KOPT-K1 (cell line): ENCODE measurements around the gene NEK2.
"Not testable (repeated sequence)": the region's sequence is repeated elsewhere in the genome, so short reads cannot be mapped to it uniquely, and the experiment has no call there.

Experiments used
- H3K27ac ChIP-seq: fragments of 200-600 bp; sonication (generic); 2 replicates; pipeline ENCODE4 v1.5.1; 2016; ENCODE audit warnings: antibody characterized with exemption, mild to moderate bottlenecking, low read depth, low read length; ENCODE audit not compliant: poor library complexity, severe bottlenecking
- H3K36me3 ChIP-seq: fragments of 200-600 bp; sonication (generic); 2 replicates; pipeline ENCODE4 v1.5.1; 2017; ENCODE audit warnings: antibody characterized with exemption, mild to moderate bottlenecking, low read length, moderate library complexity; ENCODE audit not compliant: insufficient read depth
- H3K9me3 ChIP-seq: fragments of 200-600 bp; sonication (generic); 2 replicates; pipeline ENCODE4 v1.5.1; 2017; ENCODE audit warnings: antibody characterized with exemption, low read length, mild to moderate bottlenecking; ENCODE audit not compliant: insufficient read depth, poor library complexity, severe bottlenecking

Gene NEK2

GRCh38 chr1:211647711-211648121 is 27.7 kb downstream of the NEK2 start:
- Histone ChIP-seq H3K27ac (no peak overlapping the region), H3K36me3 (no peaks in the 10 kb centered on the region), H3K9me3 (no peaks in the 10 kb centered on the region)

DNA sequence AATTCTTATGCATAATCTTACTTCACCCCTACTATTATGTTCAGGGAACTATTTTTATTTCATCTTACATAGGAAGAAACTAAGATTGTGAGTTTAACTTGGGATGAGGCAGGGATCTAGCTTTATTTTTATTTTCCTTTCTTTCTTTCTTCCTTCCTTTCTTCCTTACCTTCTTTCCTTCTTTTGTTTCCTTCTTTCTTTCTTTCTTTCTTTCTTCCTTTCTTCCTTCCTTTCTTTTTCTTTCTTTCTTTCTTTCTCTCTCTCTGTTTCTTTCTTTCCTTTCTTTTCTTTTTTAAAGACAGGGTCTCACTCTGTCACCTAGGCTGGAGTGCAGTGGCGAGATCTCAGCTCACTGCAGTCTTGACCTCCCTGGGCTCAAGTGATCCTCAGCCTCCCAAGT is 28.9 kb downstream of the NEK2 start:
- Histone ChIP-seq H3K9me3 (no peaks in the 10 kb centered on the region), H3K27ac (no peak overlapping the region), H3K36me3 (no peaks in the 10 kb centered on the region)

- not testable (repeated sequence) for H3K27ac ChIP-seq, H3K9me3 ChIP-seq, H3K36me3 ChIP-seq
Observed at GRCh38 chr1:211645601-211646000, 29.8 kb downstream of the NEK2 start.

DNA sequence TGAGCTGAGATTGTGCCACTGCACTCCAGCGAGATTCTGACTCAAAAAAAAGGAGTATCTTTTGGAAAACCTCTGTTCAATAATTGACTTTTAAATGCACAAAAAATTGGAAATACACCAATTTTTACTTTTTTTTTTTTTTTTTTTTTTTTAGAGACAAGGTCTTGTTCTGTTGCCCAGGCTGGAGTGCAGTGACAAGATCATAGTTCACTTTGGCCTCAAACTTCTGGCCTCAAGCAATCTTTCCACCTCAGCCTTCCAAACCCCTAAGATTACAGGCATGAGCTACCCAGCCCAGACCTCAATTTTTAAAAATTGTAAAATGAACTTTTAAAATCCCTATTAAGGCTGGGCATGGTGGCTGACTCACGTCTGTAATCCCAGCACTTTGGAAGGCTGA is 30.8 kb downstream of the NEK2 start:
- no peaks in the 10 kb centered on the region for H3K9me3 ChIP-seq
- no peaks in the 10 kb centered on the region for H3K36me3 ChIP-seq
- no peak overlapping the region for H3K27ac ChIP-seq

GRCh38 chr1:211643324-211644212 is 31.9 kb downstream of the NEK2 start:
- H3K27ac ChIP-seq: no peak overlapping the region
- no peaks in the 10 kb centered on the region for H3K36me3 ChIP-seq
- H3K9me3 ChIP-seq: no peaks in the 10 kb centered on the region

- Histone ChIP-seq H3K36me3 (no peaks in the 10 kb centered on the region), H3K27ac (no peak overlapping the region), H3K9me3 (no peaks in the 10 kb centered on the region)
Observed at GRCh38 chr1:211642870-211643269, 32.6 kb downstream of the NEK2 start.

DNA sequence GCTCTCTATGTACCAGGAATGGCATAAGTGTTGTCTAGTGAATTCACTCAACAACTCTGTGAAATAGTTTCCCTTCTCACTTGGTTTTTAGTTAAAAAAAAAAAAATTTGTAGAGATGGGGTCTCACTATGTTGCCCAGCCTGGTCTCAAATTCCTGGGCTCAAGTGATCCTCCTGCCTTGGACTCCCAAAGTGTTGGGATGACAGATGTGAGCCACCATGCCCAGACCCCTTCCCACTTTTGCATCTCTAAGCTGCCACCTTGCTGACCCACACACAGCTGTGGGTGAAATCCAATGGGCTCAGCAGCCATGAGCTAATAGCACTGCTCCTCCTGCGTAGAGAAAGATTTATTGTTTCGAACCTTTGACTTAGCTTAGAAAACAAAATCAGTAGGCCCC is 33.5 kb downstream of the NEK2 start:
- no peak overlapping the region for H3K27ac ChIP-seq

GRCh38 chr1:211641044-211641800 is 34.2 kb downstream of the NEK2 start:
- no peaks in the 10 kb centered on the region for H3K36me3 ChIP-seq
- no peaks in the 10 kb centered on the region for H3K9me3 ChIP-seq
- H3K27ac ChIP-seq: no peak overlapping the region

More for the DNA sequence above, 33.5 kb downstream of the NEK2 start:
- Histone ChIP-seq H3K9me3 (no peaks in the 10 kb centered on the region), H3K36me3 (no peaks in the 10 kb centered on the region)

DNA sequence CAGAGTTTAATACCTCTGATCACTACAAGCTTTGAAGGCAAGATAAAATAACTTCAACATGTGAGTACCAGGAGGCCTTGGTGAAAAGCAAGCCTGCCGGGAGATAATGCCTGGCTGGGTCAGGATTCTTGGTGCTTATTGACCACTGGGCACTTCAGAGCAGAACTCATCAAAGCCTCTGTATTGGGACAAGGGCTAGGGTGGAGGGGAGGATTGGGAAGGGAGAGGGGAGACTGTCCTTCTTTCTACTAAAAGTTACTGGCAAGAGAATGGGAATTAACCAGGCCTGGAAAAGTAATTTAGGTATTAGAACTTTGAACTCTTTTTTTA is 35.2 kb downstream of the NEK2 start:
- H3K27ac ChIP-seq: no peak overlapping the region
- H3K36me3 ChIP-seq: no peaks in the 10 kb centered on the region

GRCh38 chr1:211639475-211640300 is 35.7 kb downstream of the NEK2 start:
- Histone ChIP-seq H3K27ac (no peak overlapping the region), H3K9me3 (no peaks in the 10 kb centered on the region), H3K36me3 (no peaks in the 10 kb centered on the region)

More for the DNA sequence above, 35.2 kb downstream of the NEK2 start:
- H3K9me3 ChIP-seq: no peaks in the 10 kb centered on the region

DNA sequence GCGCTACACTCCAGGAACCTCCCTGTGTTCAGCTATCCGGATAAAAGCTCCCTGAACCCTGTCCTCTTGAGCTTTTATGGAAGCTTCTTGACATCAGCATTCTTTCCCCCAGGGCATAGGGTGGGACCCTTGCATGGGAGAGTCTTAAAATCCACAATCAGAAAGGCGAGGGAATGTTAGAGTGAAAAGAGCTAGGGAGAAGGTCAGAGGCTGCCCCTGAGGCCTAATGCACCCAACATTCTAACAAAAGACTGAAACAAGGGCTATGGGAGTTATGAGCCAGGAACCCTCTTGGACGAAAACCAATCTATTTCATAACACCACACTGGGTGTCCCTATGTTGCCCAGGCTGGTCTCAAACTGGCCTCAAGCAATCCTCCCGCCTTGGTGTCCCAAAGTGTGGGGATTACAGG is 36.7 kb downstream of the NEK2 start:
- no peaks in the 10 kb centered on the region for H3K9me3 ChIP-seq
- no peaks in the 10 kb centered on the region for H3K36me3 ChIP-seq
- no peak overlapping the region for H3K27ac ChIP-seq

DNA sequence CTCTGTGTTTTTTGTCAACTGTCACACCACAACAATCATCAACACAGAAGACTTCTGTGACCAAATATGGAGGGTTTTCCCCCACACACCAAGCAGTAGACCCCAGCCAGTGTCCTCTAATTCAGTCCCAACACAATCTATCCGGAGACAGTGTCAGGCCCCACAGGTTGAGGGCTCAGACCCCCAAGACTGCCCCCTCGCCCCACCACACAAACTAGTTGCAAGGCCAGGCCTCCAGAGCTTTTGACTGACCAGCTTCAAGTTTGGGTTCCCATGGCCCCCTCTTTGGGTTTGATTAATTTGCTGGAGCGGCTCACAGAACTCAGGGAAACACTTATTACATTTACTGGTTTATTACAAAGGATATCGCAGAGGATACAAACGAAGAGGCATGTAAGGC is 37.2 kb downstream of the NEK2 start:
- Histone ChIP-seq H3K36me3 (no peaks in the 10 kb centered on the region), H3K9me3 (no peaks in the 10 kb centered on the region), H3K27ac (no peak overlapping the region)

DNA sequence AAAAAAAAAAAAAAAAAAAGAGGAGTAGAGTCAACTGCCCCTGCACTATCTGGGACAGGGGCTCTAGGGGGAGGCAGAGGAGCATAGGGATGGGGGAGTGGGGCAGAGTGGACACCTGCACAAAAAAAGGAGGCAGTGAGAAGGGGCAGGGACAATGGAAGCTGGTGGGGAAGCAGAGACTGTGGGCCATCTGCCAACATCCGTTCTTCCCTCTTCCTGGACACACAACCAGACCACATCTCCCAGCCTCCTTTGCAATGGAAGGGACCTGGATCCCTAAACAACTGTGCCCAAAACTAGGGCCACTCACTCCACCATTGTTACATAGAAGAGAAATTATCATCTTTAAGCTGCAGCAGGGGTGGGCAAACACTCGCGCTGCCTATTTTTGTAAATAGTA is 38.4 kb downstream of the NEK2 start:
- H3K9me3 ChIP-seq: no peaks in the 10 kb centered on the region
- no peaks in the 10 kb centered on the region for H3K36me3 ChIP-seq
- H3K27ac ChIP-seq: no peak overlapping the region

- H3K36me3 ChIP-seq, H3K27ac ChIP-seq: not testable (repeated sequence)
Observed at GRCh38 chr1:211636575-211637029, 38.8 kb downstream of the NEK2 start.

GRCh38 chr1:211635597-211636205 is 39.7 kb downstream of the NEK2 start:
- no peaks in the 10 kb centered on the region for H3K9me3 ChIP-seq
- H3K36me3 ChIP-seq: no peaks in the 10 kb centered on the region
- H3K27ac ChIP-seq: no peak overlapping the region

More at GRCh38 chr1:211636575-211637029, 38.8 kb downstream of the NEK2 start:
- not testable (repeated sequence) for H3K9me3 ChIP-seq
